Nephron (organoid): Measurements from ENCODE around the gene TM7SF2.

Experiments used
- H3K27ac Mint-ChIP-seq, 3 experiments: 2 replicates each; pipeline ENCODE4 v1.8.0; 2020; ENCODE audit warnings: mixed read lengths in 3 of 3, mild to moderate bottlenecking in 2 of 3, moderate library complexity in 1 of 3
- H3K27me3 Mint-ChIP-seq: 2 replicates; pipeline ENCODE4 v1.8.0; 2021; ENCODE audit warnings: low read depth, mild to moderate bottlenecking, moderate library complexity, mixed read lengths
- H3K36me3 Mint-ChIP-seq: 2 replicates; pipeline ENCODE4 v1.8.0; 2020; ENCODE audit warnings: low read depth, mixed read lengths
- H3K4me1 Mint-ChIP-seq: 2 replicates; pipeline ENCODE4 v1.8.0; 2020; ENCODE audit warnings: mixed read lengths
- H3K4me3 Mint-ChIP-seq, 3 experiments: 2 replicates each; pipeline ENCODE4 v1.8.0; 2020; ENCODE audit warnings: mild to moderate bottlenecking in 3 of 3, mixed read lengths in 3 of 3, moderate library complexity in 2 of 3
- H3K9me3 Mint-ChIP-seq: 2 replicates; pipeline ENCODE4 v1.8.0; 2020; ENCODE audit warnings: mixed read lengths
- CTCF ChIP-seq, 3 experiments: fragments of 200-600 bp; sonication (generic); IDR thresholded peaks; one replicate each; pipeline ENCODE4 v1.5.0; 2021; ENCODE audit warnings: antibody characterized with exemption in 3 of 3; ENCODE audit not compliant: unreplicated experiment in 3 of 3

The TM7SF2 gene

GRCh38 chr11:65132988-65133700, 21.5 kb downstream of the TM7SF2 start:
- peaks cover 5% of the 10 kb centered on the region for H3K27me3 Mint-ChIP-seq
- H3K36me3 Mint-ChIP-seq, result peaks cover 9% of the 10 kb centered on the region
- peak overlapping the region; percentile 99 to 100 (median 100) for H3K4me3 Mint-ChIP-seq
- H3K27ac Mint-ChIP-seq, result peak overlapping the region; percentile 100
- H3K4me1 Mint-ChIP-seq, result peaks cover 30% of the 10 kb centered on the region
- TF ChIP-seq CTCF (IDR thresholded peaks at IDR 0.05; ENCODE audit: unreplicated experiment in 3 of 3), result no peak
- no peaks in the 10 kb centered on the region for H3K9me3 Mint-ChIP-seq

GRCh38 chr11:65133724-65134123, 22.1 kb downstream of the TM7SF2 start:
- Mint-ChIP-seq H3K9me3 (no peaks in the 10 kb centered on the region), H3K4me1 (peaks cover 30% of the 10 kb centered on the region), H3K4me3 (peak overlapping the region; percentile 99 to 100 (median 100)), H3K27me3 (peaks cover 5% of the 10 kb centered on the region), H3K36me3 (peaks cover 9% of the 10 kb centered on the region), H3K27ac (peak overlapping the region; percentile 100)
- TF ChIP-seq CTCF (IDR thresholded peaks at IDR 0.05; ENCODE audit: unreplicated experiment in 3 of 3), result no peak

GRCh38 chr11:65134240-65134951, 22.7 kb downstream of the TM7SF2 start, which contains the start of gene SYVN1:
TSS of gene SYVN1 (minus strand) at chr11:65134519. CDS start at chr11:65133601, 918 bp downstream.
- Mint-ChIP-seq H3K4me1 (peaks cover 30% of the 10 kb centered on the region), H3K36me3 (peaks cover 9% of the 10 kb centered on the region), H3K27me3 (peaks cover 5% of the 10 kb centered on the region), H3K4me3 (peak within 1 kb of the TSS; percentile 99 to 100 (median 100)), H3K27ac (peak within 1 kb of the TSS; percentile 100), H3K9me3 (no peaks in the 10 kb centered on the region)
- no peak for TF ChIP-seq CTCF (IDR thresholded peaks at IDR 0.05; ENCODE audit: unreplicated experiment in 3 of 3)

- TF ChIP-seq CTCF (IDR thresholded peaks at IDR 0.05; ENCODE audit: unreplicated experiment in 3 of 3), result no peak
- H3K4me1 Mint-ChIP-seq, result peaks cover 30% of the 10 kb centered on the region
- H3K27ac Mint-ChIP-seq, result peak overlapping the region; percentile 100
- peaks cover 9% of the 10 kb centered on the region for H3K27me3 Mint-ChIP-seq
- peak overlapping the region; percentile 99 to 100 (median 100) for H3K4me3 Mint-ChIP-seq
- H3K36me3 Mint-ChIP-seq, result peaks cover 9% of the 10 kb centered on the region
- H3K9me3 Mint-ChIP-seq, result no peaks in the 10 kb centered on the region
Measured at GRCh38 chr11:65134952-65135632, 23.4 kb downstream of the TM7SF2 start.

GRCh38 chr11:65135633-65136145, 24.0 kb downstream of the TM7SF2 start:
- no peak for TF ChIP-seq CTCF (IDR thresholded peaks at IDR 0.05; ENCODE audit: unreplicated experiment in 3 of 3)
- Mint-ChIP-seq H3K9me3 (no peaks in the 10 kb centered on the region), H3K36me3 (peaks cover 9% of the 10 kb centered on the region), H3K27ac (peak overlapping the region; percentile 100), H3K4me3 (peak overlapping the region; percentile 99 to 100 (median 100)), H3K4me1 (peaks cover 30% of the 10 kb centered on the region), H3K27me3 (peaks cover 10% of the 10 kb centered on the region)
